ENCODE data around the gene SPATA25.

The SPATA25 gene

GRCh38 chr20:45920462-45921336, 33.3 kb upstream of the SPATA25 start:
- H3K4me1 Mint-ChIP-seq (ENCODE audit: low read depth) = peaks cover 5% of the 10 kb centered on the region
- H3K9me3 Mint-ChIP-seq = no peaks in the 10 kb centered on the region
- H3K27ac Mint-ChIP-seq = no peak overlapping the region
- no peak for DNase-seq
- peaks cover 22% of the 10 kb centered on the region for H3K27me3 Mint-ChIP-seq
- H3K4me3 Mint-ChIP-seq = no peak overlapping the region
- H3K36me3 Mint-ChIP-seq (ENCODE audit: low read depth) = no peaks in the 10 kb centered on the region

GRCh38 chr20:45919542-45920399, 32.3 kb upstream of the SPATA25 start:
- no peak overlapping the region for H3K4me3 Mint-ChIP-seq
- DNase-seq = no peak
- peaks cover 5% of the 10 kb centered on the region for H3K4me1 Mint-ChIP-seq (ENCODE audit: low read depth)
- no peaks in the 10 kb centered on the region for H3K9me3 Mint-ChIP-seq
- peaks cover 24% of the 10 kb centered on the region for H3K27me3 Mint-ChIP-seq
- no peaks in the 10 kb centered on the region for H3K36me3 Mint-ChIP-seq (ENCODE audit: low read depth)
- H3K27ac Mint-ChIP-seq = no peak overlapping the region

- peaks cover 33% of the 10 kb centered on the region for H3K27me3 Mint-ChIP-seq
- DNase-seq = no peak
- no peaks in the 10 kb centered on the region for H3K9me3 Mint-ChIP-seq
- no peak overlapping the region for H3K4me3 Mint-ChIP-seq
- no peak overlapping the region for H3K27ac Mint-ChIP-seq
- peaks cover 5% of the 10 kb centered on the region for H3K4me1 Mint-ChIP-seq (ENCODE audit: low read depth)
- no peaks in the 10 kb centered on the region for H3K36me3 Mint-ChIP-seq (ENCODE audit: low read depth)
These were observed 31.5 kb upstream of the SPATA25 start for GRCh38 chr20:45918779-45919537.

DNA sequence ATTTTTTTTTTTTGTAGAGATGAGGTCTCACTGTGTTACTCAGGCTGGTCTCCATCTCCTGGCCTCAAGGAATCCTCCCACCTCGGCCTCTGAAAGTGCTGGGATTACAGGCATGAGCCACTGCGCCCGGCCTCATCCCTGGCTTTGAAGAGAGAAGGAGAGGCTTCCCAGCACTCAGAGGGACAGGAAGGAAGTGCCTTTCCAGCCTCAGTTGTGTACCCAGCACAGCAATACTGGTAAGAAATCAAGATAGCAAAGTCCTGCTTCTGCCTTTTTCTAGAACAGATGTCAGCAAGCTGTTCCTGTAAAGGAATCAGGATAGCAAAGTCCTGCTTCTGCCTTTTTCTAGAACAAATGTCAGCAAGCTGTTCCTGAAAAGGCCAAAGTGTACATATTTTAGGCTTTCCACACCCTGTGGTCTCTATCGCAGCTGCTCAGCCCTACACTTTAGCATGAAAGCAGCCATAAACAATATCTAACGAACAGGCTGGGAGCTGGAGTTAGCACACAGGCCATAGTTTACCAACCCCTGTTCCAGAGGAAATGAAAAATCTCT, 30.8 kb upstream of the SPATA25 start:
- Mint-ChIP-seq H3K4me1 (ENCODE audit: low read depth) (peaks cover 5% of the 10 kb centered on the region), H3K27ac (no peak overlapping the region), H3K36me3 (ENCODE audit: low read depth) (no peaks in the 10 kb centered on the region), H3K27me3 (peaks cover 33% of the 10 kb centered on the region), H3K9me3 (no peaks in the 10 kb centered on the region), H3K4me3 (no peak overlapping the region)
- no peak for DNase-seq

DNA sequence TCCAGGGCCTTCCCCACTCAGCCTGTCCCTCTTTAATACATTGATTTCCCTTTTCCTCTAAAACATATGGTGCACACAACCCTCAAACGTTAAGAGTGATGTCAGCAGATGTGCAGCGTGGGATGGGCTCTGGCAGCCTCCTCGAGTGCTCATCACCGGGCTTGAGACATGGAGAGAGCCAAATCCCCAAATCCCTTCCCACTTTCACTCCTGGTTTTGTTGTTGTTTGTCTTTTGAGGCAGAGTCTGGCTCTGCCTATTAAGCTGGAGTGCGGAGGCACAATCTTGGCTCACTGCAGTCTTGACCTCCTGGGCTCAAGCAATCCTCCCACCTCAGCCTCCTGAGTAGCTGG, 30.3 kb upstream of the SPATA25 start:
- no peak overlapping the region for H3K27ac Mint-ChIP-seq
- no peaks in the 10 kb centered on the region for H3K9me3 Mint-ChIP-seq
- H3K4me3 Mint-ChIP-seq = no peak overlapping the region
- H3K36me3 Mint-ChIP-seq (ENCODE audit: low read depth) = no peaks in the 10 kb centered on the region
- no peak for DNase-seq
- H3K27me3 Mint-ChIP-seq = peaks cover 36% of the 10 kb centered on the region
- H3K4me1 Mint-ChIP-seq (ENCODE audit: low read depth) = peaks cover 7% of the 10 kb centered on the region

DNA sequence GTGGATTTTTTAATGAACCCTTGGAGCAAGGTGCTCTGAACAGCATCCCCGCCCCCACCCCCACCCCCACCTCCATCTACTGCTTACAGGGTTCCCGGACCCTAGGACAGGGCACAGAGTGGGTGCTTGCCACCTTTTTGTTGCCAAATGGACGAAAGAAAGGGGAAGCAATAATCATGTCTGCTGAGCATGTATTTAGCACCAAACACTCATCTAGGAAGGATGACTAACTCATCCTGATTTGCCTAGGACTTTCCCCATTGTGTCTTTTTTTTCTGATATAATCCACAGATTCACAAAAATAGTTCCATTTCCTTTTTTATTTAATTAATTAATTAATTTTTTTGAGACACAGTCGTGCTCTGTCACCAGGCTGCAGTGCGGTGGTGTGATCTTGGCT, 25.7 kb upstream of the SPATA25 start:
- H3K27ac Mint-ChIP-seq = no peak overlapping the region

DNA sequence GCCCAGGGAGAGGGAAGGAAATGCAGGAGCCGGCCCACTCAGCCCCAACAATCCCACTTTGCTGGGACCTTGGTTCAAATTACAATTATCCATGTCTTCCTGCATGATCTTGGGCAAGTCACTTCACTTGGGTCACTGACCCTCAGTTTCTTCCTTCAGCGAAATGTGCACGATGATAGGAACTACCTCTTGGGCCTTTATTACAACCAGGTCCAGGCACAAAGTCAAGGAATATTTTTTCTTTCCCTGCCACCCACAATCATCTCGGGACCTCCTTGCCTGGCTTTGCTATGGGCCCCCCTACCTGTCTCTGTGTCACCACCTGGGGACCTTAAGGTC, 24.9 kb upstream of the SPATA25 start:
- H3K27me3 Mint-ChIP-seq = peaks cover 36% of the 10 kb centered on the region
- peak overlapping the region; percentile 80 for H3K4me3 Mint-ChIP-seq
- H3K36me3 Mint-ChIP-seq (ENCODE audit: low read depth) = no peaks in the 10 kb centered on the region
- no peak for DNase-seq
- peaks cover 22% of the 10 kb centered on the region for H3K4me1 Mint-ChIP-seq (ENCODE audit: low read depth)
- no peaks in the 10 kb centered on the region for H3K9me3 Mint-ChIP-seq
- H3K27ac Mint-ChIP-seq = no peak overlapping the region

More for the DNA sequence above, 25.7 kb upstream of the SPATA25 start:
- Mint-ChIP-seq H3K27me3 (peaks cover 40% of the 10 kb centered on the region), H3K9me3 (no peaks in the 10 kb centered on the region), H3K4me3 (no peak overlapping the region), H3K4me1 (ENCODE audit: low read depth) (peaks cover 22% of the 10 kb centered on the region), H3K36me3 (ENCODE audit: low read depth) (no peaks in the 10 kb centered on the region)
- DNase-seq = no peak

GRCh38 chr20:45911486-45912343, 24.3 kb upstream of the SPATA25 start, which contains the start of gene PLTP:
Gene PLTP (minus strand): TSS chr20:45912155. CDS start chr20:45911452, 703 bp downstream.
- peak; percentile 49 for DNase-seq
- no peaks in the 10 kb centered on the region for H3K9me3 Mint-ChIP-seq
- H3K27ac Mint-ChIP-seq = peak within 1 kb of the TSS; percentile 83
- peaks cover 22% of the 10 kb centered on the region for H3K4me1 Mint-ChIP-seq (ENCODE audit: low read depth)
- H3K4me3 Mint-ChIP-seq = peak within 1 kb of the TSS; percentile 80
- H3K36me3 Mint-ChIP-seq (ENCODE audit: low read depth) = no peaks in the 10 kb centered on the region
- H3K27me3 Mint-ChIP-seq = peaks cover 33% of the 10 kb centered on the region

DNA sequence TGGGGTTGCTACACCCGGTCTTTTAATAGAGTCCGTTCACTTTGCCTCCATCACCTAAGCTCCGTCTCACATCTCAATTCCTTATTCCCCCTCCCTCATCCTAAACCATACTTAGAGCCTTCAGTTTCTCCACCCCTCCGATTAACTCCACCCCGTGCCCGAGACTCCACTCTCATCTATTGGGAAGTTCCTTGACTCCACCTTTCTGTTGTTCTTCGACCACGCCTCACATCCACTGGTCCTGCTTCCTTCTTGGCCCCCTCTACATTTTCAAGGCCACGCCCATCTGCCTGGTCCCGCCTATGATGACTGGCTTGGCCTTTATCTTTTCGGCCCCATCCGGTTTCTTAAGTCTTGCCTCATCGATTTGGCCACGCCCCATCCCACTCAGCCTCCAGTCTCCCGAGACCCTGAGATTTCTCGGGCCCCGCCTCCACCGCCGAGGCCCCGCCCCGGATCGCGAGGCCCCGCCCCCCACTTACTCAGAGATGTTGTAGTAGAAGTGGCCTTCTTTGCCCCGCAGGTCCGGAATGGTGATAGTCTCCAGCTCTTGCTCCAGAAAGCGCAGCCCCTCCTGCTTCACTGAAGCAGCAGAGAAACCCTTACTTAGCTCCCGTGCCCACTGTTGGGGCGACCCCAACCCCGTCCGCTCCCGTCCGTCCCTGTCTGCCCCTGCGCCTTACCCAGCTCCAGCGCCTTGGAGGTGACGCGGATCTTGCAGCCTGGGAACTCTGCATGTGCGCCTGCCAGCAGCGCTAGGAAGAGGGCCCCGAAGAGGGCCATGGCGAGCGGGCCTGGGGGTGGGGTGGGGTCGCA, 23.5 kb upstream of the SPATA25 start:
- DNase-seq = peak; percentile 98
- Mint-ChIP-seq H3K9me3 (no peaks in the 10 kb centered on the region), H3K4me3 (peak overlapping the region; percentile 80), H3K27ac (peak overlapping the region; percentile 83), H3K36me3 (ENCODE audit: low read depth) (no peaks in the 10 kb centered on the region), H3K4me1 (ENCODE audit: low read depth) (peaks cover 22% of the 10 kb centered on the region), H3K27me3 (peaks cover 25% of the 10 kb centered on the region)

GRCh38 chr20:45909817-45910669, 22.6 kb upstream of the SPATA25 start:
- peak overlapping the region; percentile 80 for H3K4me3 Mint-ChIP-seq
- peak overlapping the region; percentile 78 for H3K27ac Mint-ChIP-seq
- DNase-seq = no peak
- H3K9me3 Mint-ChIP-seq = no peaks in the 10 kb centered on the region
- H3K36me3 Mint-ChIP-seq (ENCODE audit: low read depth) = no peaks in the 10 kb centered on the region
- peaks cover 20% of the 10 kb centered on the region for H3K27me3 Mint-ChIP-seq
- H3K4me1 Mint-ChIP-seq (ENCODE audit: low read depth) = peaks cover 22% of the 10 kb centered on the region

DNA sequence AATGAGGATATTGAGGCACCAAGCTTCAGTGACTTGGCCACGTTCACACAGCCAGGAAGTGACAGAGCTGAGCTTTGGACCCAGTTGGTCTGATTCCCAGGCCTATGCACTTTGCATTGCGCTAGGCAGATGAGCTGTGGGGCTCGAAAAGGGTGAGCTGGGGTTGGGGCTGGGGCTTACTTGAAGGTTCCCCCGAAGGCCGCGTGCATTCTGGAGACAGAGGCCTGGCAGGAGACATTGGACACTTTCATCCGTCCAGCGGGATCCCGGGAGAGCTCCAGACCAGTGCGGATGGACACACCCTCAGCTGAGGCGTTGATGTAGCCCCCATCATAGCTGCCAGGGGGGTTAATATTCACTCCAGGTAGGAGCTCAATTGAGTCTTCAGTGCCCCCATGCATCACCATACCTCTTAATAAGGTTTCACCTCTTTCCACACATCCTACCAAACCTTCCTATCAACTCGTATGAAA, 21.9 kb upstream of the SPATA25 start:
- Mint-ChIP-seq H3K4me1 (ENCODE audit: low read depth) (peaks cover 22% of the 10 kb centered on the region), H3K27ac (no peak overlapping the region), H3K36me3 (ENCODE audit: low read depth) (no peaks in the 10 kb centered on the region), H3K27me3 (peaks cover 16% of the 10 kb centered on the region), H3K4me3 (no peak overlapping the region), H3K9me3 (no peaks in the 10 kb centered on the region)
- no peak for DNase-seq

- no peaks in the 10 kb centered on the region for H3K36me3 Mint-ChIP-seq (ENCODE audit: low read depth)
- H3K9me3 Mint-ChIP-seq = no peaks in the 10 kb centered on the region
- DNase-seq = no peak
- peaks cover 10% of the 10 kb centered on the region for H3K27me3 Mint-ChIP-seq
- peaks cover 21% of the 10 kb centered on the region for H3K4me1 Mint-ChIP-seq (ENCODE audit: low read depth)
- H3K27ac Mint-ChIP-seq = no peak overlapping the region
- no peak overlapping the region for H3K4me3 Mint-ChIP-seq
These were observed 20.7 kb upstream of the SPATA25 start for GRCh38 chr20:45908084-45908483.
